K562 (cell line): ENCODE measurements around the gene SOCS2. TPM values are rescaled to one million over a fixed set of nuclear protein-coding genes. Genes with fewer than 3 reads are reported as not detected.
A peak's percentile ranks its signal among the peaks of the same experiment; 100 is the strongest.

Experiments used
- CHCHD3 ChIP-seq: fragments of 250-450 bp; sonication (Bioruptor Pico); IDR thresholded peaks from 2 replicates; pipeline ENCODE4 v2.1.2; 2022; ENCODE audit warnings: mild to moderate bottlenecking
- CREBBP ChIP-seq: IDR thresholded peaks from one replicate; pipeline ENCODE4 v1.6.1; 2012; ENCODE audit warnings: low read depth, mild to moderate bottlenecking, control low read depth, inconsistent platforms, low read length
- ESRRB ChIP-seq: fragments of 250-450 bp; sonication (Bioruptor Pico); IDR thresholded peaks from 2 replicates; pipeline ENCODE4 v1.5.0; 2020; ENCODE audit warnings: mild to moderate bottlenecking, moderate library complexity, borderline replicate concordance
- FOXK2 ChIP-seq, 2 experiments: fragments of 450-650 bp; IDR thresholded peaks in 1 of 2; conservative IDR thresholded peaks in 1 of 2; 2 replicates each; pipeline ENCODE4 v1.6.1; 2016; ENCODE audit warnings: low read depth in 2 of 2, mild to moderate bottlenecking in 1 of 2
- GTF2A2 ChIP-seq: IDR thresholded peaks from 2 replicates; pipeline ENCODE4 v1.6.1; 2016; ENCODE audit warnings: mild to moderate bottlenecking, missing genetic modification characterization, missing compliant biosample characterization
- JUNB ChIP-seq: fragments of 450-650 bp; formaldehyde crosslinking; conservative IDR thresholded peaks from 2 replicates; pipeline ENCODE4 v1.4.0; 2020; ENCODE audit warnings: mild to moderate bottlenecking
- KAT7 ChIP-seq: sonication (generic); formaldehyde crosslinking; IDR thresholded peaks from 2 replicates; pipeline ENCODE4 v1.8.0; 2022; ENCODE audit warnings: missing genetic modification reagents, mild to moderate bottlenecking, borderline replicate concordance
- KDM2B ChIP-seq: fragments of 250-450 bp; sonication (Bioruptor Pico); IDR thresholded peaks from 2 replicates; pipeline ENCODE4 v1.8.0; 2021; ENCODE audit warnings: mild to moderate bottlenecking, moderate library complexity
- NFE2 ChIP-seq: IDR thresholded peaks from 2 replicates; pipeline ENCODE4 v1.6.1; 2014; ENCODE audit warnings: antibody characterized with exemption, low read depth
- NFYB ChIP-seq: IDR thresholded peaks from 2 replicates; pipeline ENCODE4 v1.6.1; 2011; ENCODE audit warnings: mild to moderate bottlenecking, moderate library complexity; ENCODE audit not compliant: insufficient read length; ENCODE audit errors: extremely low read depth
- PTTG1 ChIP-seq: fragments of 450-650 bp; IDR thresholded peaks from 2 replicates; pipeline ENCODE4 v1.6.1; 2016; ENCODE audit warnings: low read depth, mild to moderate bottlenecking, missing genetic modification characterization, missing compliant biosample characterization
- TAF1 ChIP-seq: IDR thresholded peaks from 2 replicates; pipeline ENCODE4 v1.6.1; 2011; ENCODE audit warnings: mild to moderate bottlenecking, low read length, moderate library complexity; ENCODE audit not compliant: insufficient read depth, control insufficient read depth, severe bottlenecking; ENCODE audit errors: extremely low read depth
- U2AF2 ChIP-seq: fragments of 200-400 bp; formaldehyde crosslinking; optimal IDR thresholded peaks from 2 replicates; pipeline ENCODE3; 2017; ENCODE audit warnings: low read depth, mild to moderate bottlenecking, low read length
- ZC3H11A ChIP-seq: IDR thresholded peaks from 2 replicates; pipeline ENCODE4 v1.6.1; 2012; ENCODE audit warnings: low read depth, low read length, improper control_type of control experiment
- ZNF436 ChIP-seq: fragments of 250-450, 450-650 bp; sonication (Bioruptor Pico); formaldehyde crosslinking; IDR thresholded peaks from 2 replicates; pipeline ENCODE4 v1.7.0; 2020; ENCODE audit warnings: mild to moderate bottlenecking
- polyA plus RNA-seq, 8 experiments: library from polyadenylated mRNA; depleted of rRNA in 4 of 8; stranded (reverse) in 5 of 8; unstranded in 3 of 8; fragments of >200 nt; fragmentation: Nextera tagmentation in 2 of 8; fragmentation: Illumina TruSeq in 1 of 8; extraction: Ambion mirVana in 2 of 8; extraction: Trizol in 1 of 8; gene quantifications; 2 replicates each; pipeline versions ENCODE4 v1.2.1 to v1.2.3, GENCODE V29; 2011 to 2014; ENCODE audit warnings: inconsistent platforms in 1 of 8, missing spikeins in 1 of 8
- total RNA-seq, 7 experiments: library from RNA; depleted of rRNA in 6 of 7; stranded (reverse); fragments of >200 nt in 6 of 7; fragmentation: Illumina TruSeq in 2 of 7; extraction: Trizol in 2 of 7; gene quantifications; 2 replicates each; pipeline versions ENCODE4 v1.2.1 to v1.2.3, GENCODE V29; 2011 to 2021; ENCODE audit warnings: low replicate concordance in 1 of 7
- TF ChIP-seq, protein P1 (sequence below), 2 experiments: fragments of 450-650 bp; IDR thresholded peaks; 2 replicates each; pipeline ENCODE4 v1.6.1; 2018; ENCODE audit warnings: mild to moderate bottlenecking in 2 of 2, low read depth in 1 of 2; ENCODE audit not compliant: partially characterized antibody in 2 of 2
- TF ChIP-seq, protein P2 (sequence below): fragments of 250-450 bp; sonication (Bioruptor Pico); IDR thresholded peaks from 2 replicates; pipeline ENCODE4 v1.9.0; 2021; ENCODE audit warnings: mild to moderate bottlenecking
- TF ChIP-seq, protein P3 (sequence below): fragments of 450-650 bp; formaldehyde crosslinking; conservative IDR thresholded peaks from 2 replicates; pipeline ENCODE4 v1.4.0; 2022; ENCODE audit warnings: mild to moderate bottlenecking, missing genetic modification characterization
- TF ChIP-seq, protein P4 (sequence below): sonication (generic); formaldehyde crosslinking; IDR thresholded peaks from 2 replicates; pipeline ENCODE4 v1.8.0; 2022; ENCODE audit warnings: mild to moderate bottlenecking, missing genetic modification reagents, borderline replicate concordance

Gene SOCS2
- total and polyA plus RNA-seq, 9 of the 15 experiments (the other 6 are each of a cell fraction or from before 2014, with no cell fraction given): 37.0 to 162 (median 98.7) TPM

DNA sequence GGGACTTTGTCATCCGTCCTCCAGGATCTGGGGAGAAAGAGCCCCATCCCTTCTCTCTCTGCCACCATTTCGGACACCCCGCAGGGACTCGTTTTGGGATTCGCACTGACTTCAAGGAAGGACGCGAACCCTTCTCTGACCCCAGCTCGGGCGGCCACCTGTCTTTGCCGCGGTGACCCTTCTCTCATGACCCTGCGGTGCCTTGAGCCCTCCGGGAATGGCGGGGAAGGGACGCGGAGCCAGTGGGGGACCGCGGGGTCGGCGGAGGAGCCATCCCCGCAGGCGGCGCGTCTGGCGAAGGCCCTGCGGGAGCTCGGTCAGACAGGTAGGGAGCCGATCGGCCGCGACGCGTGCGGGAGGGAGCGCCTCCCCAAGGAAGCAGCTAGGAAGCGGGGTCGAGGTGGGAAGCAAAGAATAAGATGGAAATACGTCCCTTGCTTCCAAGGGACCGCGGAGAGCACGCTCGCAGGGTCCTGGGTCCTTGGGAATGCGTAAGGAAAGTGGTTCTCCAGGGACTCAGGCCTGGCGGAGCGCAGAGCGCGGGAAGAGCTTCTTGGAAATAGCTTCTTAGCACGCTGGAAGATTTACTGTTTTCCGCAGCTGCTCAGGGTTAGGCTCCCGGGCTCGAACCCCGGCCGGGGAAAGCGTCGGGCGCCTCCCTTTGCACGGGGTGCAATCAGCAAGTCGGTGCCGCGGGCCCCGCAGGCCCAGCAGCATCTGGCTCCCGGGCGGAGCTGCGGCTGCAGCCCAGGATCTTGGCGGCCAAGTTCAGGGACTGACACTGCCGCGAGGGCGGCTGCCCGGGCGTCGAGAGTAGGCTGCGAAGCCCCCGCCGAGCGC is 457 bp downstream of the SOCS2 start (continued):
- TF ChIP-seq, protein P1, sequence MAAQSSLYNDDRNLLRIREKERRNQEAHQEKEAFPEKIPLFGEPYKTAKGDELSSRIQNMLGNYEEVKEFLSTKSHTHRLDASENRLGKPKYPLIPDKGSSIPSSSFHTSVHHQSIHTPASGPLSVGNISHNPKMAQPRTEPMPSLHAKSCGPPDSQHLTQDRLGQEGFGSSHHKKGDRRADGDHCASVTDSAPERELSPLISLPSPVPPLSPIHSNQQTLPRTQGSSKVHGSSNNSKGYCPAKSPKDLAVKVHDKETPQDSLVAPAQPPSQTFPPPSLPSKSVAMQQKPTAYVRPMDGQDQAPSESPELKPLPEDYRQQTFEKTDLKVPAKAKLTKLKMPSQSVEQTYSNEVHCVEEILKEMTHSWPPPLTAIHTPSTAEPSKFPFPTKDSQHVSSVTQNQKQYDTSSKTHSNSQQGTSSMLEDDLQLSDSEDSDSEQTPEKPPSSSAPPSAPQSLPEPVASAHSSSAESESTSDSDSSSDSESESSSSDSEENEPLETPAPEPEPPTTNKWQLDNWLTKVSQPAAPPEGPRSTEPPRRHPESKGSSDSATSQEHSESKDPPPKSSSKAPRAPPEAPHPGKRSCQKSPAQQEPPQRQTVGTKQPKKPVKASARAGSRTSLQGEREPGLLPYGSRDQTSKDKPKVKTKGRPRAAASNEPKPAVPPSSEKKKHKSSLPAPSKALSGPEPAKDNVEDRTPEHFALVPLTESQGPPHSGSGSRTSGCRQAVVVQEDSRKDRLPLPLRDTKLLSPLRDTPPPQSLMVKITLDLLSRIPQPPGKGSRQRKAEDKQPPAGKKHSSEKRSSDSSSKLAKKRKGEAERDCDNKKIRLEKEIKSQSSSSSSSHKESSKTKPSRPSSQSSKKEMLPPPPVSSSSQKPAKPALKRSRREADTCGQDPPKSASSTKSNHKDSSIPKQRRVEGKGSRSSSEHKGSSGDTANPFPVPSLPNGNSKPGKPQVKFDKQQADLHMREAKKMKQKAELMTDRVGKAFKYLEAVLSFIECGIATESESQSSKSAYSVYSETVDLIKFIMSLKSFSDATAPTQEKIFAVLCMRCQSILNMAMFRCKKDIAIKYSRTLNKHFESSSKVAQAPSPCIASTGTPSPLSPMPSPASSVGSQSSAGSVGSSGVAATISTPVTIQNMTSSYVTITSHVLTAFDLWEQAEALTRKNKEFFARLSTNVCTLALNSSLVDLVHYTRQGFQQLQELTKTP (IDR thresholded peaks at IDR 0.05; ENCODE audit: low read depth in 1 of 2, partially characterized antibody in 2 of 2): no peak
- TF ChIP-seq ESRRB (CRISPR knock-in tag): no peak
- TF ChIP-seq, protein P2, sequence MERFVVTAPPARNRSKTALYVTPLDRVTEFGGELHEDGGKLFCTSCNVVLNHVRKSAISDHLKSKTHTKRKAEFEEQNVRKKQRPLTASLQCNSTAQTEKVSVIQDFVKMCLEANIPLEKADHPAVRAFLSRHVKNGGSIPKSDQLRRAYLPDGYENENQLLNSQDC (CRISPR knock-in tag): no peak
- TF ChIP-seq PTTG1 (tag): no peak
- no peak for TF ChIP-seq FOXK2 (conservative IDR thresholded peaks at IDR 0.05 in 1 of 2, IDR thresholded peaks at IDR 0.05 in 1 of 2; ENCODE audit: low read depth in 2 of 2)
- no peak for TF ChIP-seq NFE2
- TF ChIP-seq GTF2A2: no peak
- TF ChIP-seq ZNF436 (CRISPR knock-in tag): no peak
- no peak for TF ChIP-seq KDM2B
- no peak for TF ChIP-seq CREBBP
- no peak for TF ChIP-seq NFYB
- TF ChIP-seq JUNB: no peak
- no peak; the same call in none of the 2 replicates for TF ChIP-seq KAT7
- no peak for TF ChIP-seq ZC3H11A
- TF ChIP-seq, protein P3, sequence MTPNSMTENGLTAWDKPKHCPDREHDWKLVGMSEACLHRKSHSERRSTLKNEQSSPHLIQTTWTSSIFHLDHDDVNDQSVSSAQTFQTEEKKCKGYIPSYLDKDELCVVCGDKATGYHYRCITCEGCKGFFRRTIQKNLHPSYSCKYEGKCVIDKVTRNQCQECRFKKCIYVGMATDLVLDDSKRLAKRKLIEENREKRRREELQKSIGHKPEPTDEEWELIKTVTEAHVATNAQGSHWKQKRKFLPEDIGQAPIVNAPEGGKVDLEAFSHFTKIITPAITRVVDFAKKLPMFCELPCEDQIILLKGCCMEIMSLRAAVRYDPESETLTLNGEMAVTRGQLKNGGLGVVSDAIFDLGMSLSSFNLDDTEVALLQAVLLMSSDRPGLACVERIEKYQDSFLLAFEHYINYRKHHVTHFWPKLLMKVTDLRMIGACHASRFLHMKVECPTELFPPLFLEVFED (CRISPR knock-in tag): no peak
- TF ChIP-seq TAF1: peak; percentile 22
- TF ChIP-seq CHCHD3 (CRISPR knock-in tag): no peak
- TF ChIP-seq, protein P4, sequence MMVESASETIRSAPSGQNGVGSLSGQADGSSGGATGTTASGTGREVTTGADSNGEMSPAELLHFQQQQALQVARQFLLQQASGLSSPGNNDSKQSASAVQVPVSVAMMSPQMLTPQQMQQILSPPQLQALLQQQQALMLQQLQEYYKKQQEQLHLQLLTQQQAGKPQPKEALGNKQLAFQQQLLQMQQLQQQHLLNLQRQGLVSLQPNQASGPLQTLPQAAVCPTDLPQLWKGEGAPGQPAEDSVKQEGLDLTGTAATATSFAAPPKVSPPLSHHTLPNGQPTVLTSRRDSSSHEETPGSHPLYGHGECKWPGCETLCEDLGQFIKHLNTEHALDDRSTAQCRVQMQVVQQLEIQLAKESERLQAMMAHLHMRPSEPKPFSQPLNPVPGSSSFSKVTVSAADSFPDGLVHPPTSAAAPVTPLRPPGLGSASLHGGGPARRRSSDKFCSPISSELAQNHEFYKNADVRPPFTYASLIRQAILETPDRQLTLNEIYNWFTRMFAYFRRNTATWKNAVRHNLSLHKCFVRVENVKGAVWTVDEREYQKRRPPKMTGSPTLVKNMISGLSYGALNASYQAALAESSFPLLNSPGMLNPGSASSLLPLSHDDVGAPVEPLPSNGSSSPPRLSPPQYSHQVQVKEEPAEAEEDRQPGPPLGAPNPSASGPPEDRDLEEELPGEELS: 0 out of 2 replicates have a peak, but pooled peaks have one; percentile 5
- TF ChIP-seq U2AF2: no peak
